Endodermal cell (in vitro differentiated cells): Measurements from ENCODE around the gene CHTF8. TPM values are rescaled to one million over a fixed set of nuclear protein-coding genes. Genes with fewer than 3 reads are reported as not detected.

Experiments used
- DNase-seq: peaks from one replicate; pipeline ENCODE4 v3.0.0-alpha.2; 2017
- H3K27ac ChIP-seq: 2 replicates; pipeline ENCODE4 v1.5.1; 2013; ENCODE audit warnings: mild to moderate bottlenecking, low read depth, low read length, moderate library complexity
- H3K27me3 ChIP-seq: 2 replicates; pipeline ENCODE4 v1.6.1; 2013; ENCODE audit warnings: mild to moderate bottlenecking, low read length, moderate library complexity; ENCODE audit not compliant: insufficient read depth, control insufficient read depth, poor library complexity, severe bottlenecking
- H3K36me3 ChIP-seq: 2 replicates; pipeline ENCODE4 v1.7.0; 2013; ENCODE audit warnings: mild to moderate bottlenecking, low read length, moderate library complexity; ENCODE audit not compliant: control insufficient read depth, insufficient read depth
- H3K4me1 ChIP-seq: one replicate; pipeline ENCODE4 v1.7.0; 2013; ENCODE audit warnings: low read length; ENCODE audit not compliant: control insufficient read depth, insufficient read depth
- H3K4me3 ChIP-seq: 2 replicates; pipeline ENCODE4 v1.5.1; 2013; ENCODE audit warnings: mild to moderate bottlenecking, low read length, moderate library complexity
- H3K9ac ChIP-seq: 2 replicates; pipeline ENCODE4 v1.6.1; 2013; ENCODE audit warnings: mild to moderate bottlenecking, low read length, moderate library complexity; ENCODE audit not compliant: poor library complexity, severe bottlenecking; ENCODE audit errors: extremely low read depth
- H3K9me3 ChIP-seq: 2 replicates; pipeline ENCODE4 v1.6.1; 2013; ENCODE audit warnings: mild to moderate bottlenecking, low read length, moderate library complexity; ENCODE audit not compliant: control insufficient read depth
- H3K27ac Mint-ChIP-seq: 2 replicates; pipeline ENCODE4 v1.8.0; 2020; ENCODE audit warnings: mixed read lengths
- H3K27me3 Mint-ChIP-seq: 2 replicates; pipeline ENCODE4 v1.8.0; 2021; ENCODE audit warnings: mild to moderate bottlenecking, mixed read lengths; ENCODE audit not compliant: insufficient read depth
- H3K36me3 Mint-ChIP-seq: 2 replicates; pipeline ENCODE4 v1.8.0; 2020; ENCODE audit warnings: low read depth, mixed read lengths
- H3K4me1 Mint-ChIP-seq: 2 replicates; pipeline ENCODE4 v1.8.0; 2020; ENCODE audit warnings: mixed read lengths
- H3K4me3 Mint-ChIP-seq: 2 replicates; pipeline ENCODE4 v1.8.0; 2020; ENCODE audit warnings: mild to moderate bottlenecking, moderate library complexity, mixed read lengths
- H3K9me3 Mint-ChIP-seq: 2 replicates; pipeline ENCODE4 v1.8.0; 2020; ENCODE audit warnings: mild to moderate bottlenecking, mixed read lengths
- CTCF ChIP-seq: fragments of 200-600 bp; sonication (generic); conservative IDR thresholded peaks from 2 replicates; pipeline ENCODE4 v1.5.0; 2021; ENCODE audit warnings: antibody characterized with exemption, mild to moderate bottlenecking
- WGBS, 2 experiments: methylation state at CpG; one replicate each; pipeline versions ENCODE4 v1.1.5 to v1.1.7; 2013; ENCODE audit warnings: missing lambda C conversion rate in 2 of 2, mixed read lengths in 1 of 2; ENCODE audit not compliant: insufficient coverage in 1 of 2, insufficient read length in 1 of 2; 5-methylcytosine and 5-hydroxymethylcytosine counted together
- total RNA-seq, 2 donors: library from RNA; stranded (reverse); fragmentation: NEBNext Ultra II Directional in 1 of 2; extraction: Animal tissue kit (Norgen Biotek cat#: 25700) in 1 of 2; gene quantifications; 2 replicates in 1 of 2; 3 replicates in 1 of 2; pipeline ENCODE4 v1.2.1, GENCODE V29; 2021

CHTF8 gene
- total RNA-seq, 2 donors from 2014 or later, result 105 to 142 TPM

GRCh38 chr16:69169607-69170352 lies 37.4 kb upstream of the CHTF8 start:
- Mint-ChIP-seq H3K4me1 (peaks cover 15% of the 10 kb centered on the region), H3K4me3 (no peak overlapping the region), H3K27me3 (no peaks in the 10 kb centered on the region), H3K9me3 (no peaks in the 10 kb centered on the region), H3K36me3 (peaks cover 37% of the 10 kb centered on the region), H3K27ac (peak overlapping the region; percentile 29)
- H3K4me1 ChIP-seq, result no peaks in the 10 kb centered on the region
- H3K36me3 ChIP-seq, result peaks cover 41% of the 10 kb centered on the region
- DNase-seq, result no peak
- peak overlapping the region; percentile 20 for H3K4me3 ChIP-seq
- H3K27me3 ChIP-seq, result no peaks in the 10 kb centered on the region
- no peak overlapping the region for H3K27ac ChIP-seq
- no peak for TF ChIP-seq CTCF
- WGBS, 2 experiments, result 87% methylated on average over 3 to 5 of the region's 6 CpGs
- no peaks in the 10 kb centered on the region for H3K9me3 ChIP-seq
- H3K9ac ChIP-seq, result no peak overlapping the region

GRCh38 chr16:69169051-69169450 lies 36.7 kb upstream of the CHTF8 start:
- peaks cover 39% of the 10 kb centered on the region for H3K36me3 Mint-ChIP-seq
- H3K4me3 ChIP-seq, result no peak overlapping the region
- no peaks in the 10 kb centered on the region for H3K4me1 ChIP-seq
- H3K36me3 ChIP-seq, result peaks cover 44% of the 10 kb centered on the region
- H3K9me3 Mint-ChIP-seq, result no peaks in the 10 kb centered on the region
- DNase-seq, result no peak
- H3K27me3 Mint-ChIP-seq, result no peaks in the 10 kb centered on the region
- H3K4me1 Mint-ChIP-seq, result peaks cover 15% of the 10 kb centered on the region
- H3K9me3 ChIP-seq, result no peaks in the 10 kb centered on the region
- TF ChIP-seq CTCF, result no peak
- no peak overlapping the region for H3K4me3 Mint-ChIP-seq
- H3K9ac ChIP-seq, result no peak overlapping the region
- 95 to 100% methylated on average over 4 of the region's 4 CpGs for WGBS, 2 experiments
- H3K27ac ChIP-seq, result no peak overlapping the region
- no peak overlapping the region for H3K27ac Mint-ChIP-seq
- H3K27me3 ChIP-seq, result no peaks in the 10 kb centered on the region

- Mint-ChIP-seq H3K36me3 (peaks cover 49% of the 10 kb centered on the region), H3K27me3 (no peaks in the 10 kb centered on the region), H3K9me3 (no peaks in the 10 kb centered on the region), H3K4me3 (no peak overlapping the region), H3K27ac (no peak overlapping the region), H3K4me1 (peaks cover 15% of the 10 kb centered on the region)
- 99% methylated on average over 7 of the region's 7 CpGs; no CpG with 5 or more reads in 1 of the 2 experiments for WGBS, 2 experiments
- Histone ChIP-seq H3K27me3 (no peaks in the 10 kb centered on the region), H3K27ac (no peak overlapping the region), H3K36me3 (peaks cover 53% of the 10 kb centered on the region), H3K9ac (no peak overlapping the region), H3K4me1 (no peaks in the 10 kb centered on the region), H3K9me3 (no peaks in the 10 kb centered on the region), H3K4me3 (no peak overlapping the region)
- no peak for DNase-seq
- TF ChIP-seq CTCF, result no peak
These were observed 34.9 kb upstream of the CHTF8 start for GRCh38 chr16:69166946-69167930.
